Measurements from ENCODE around the gene CACNB4.

CACNB4 gene

GRCh38 chr2:151991010-151991409 is 107.8 kb downstream of the CACNB4 start:
- no peak overlapping the region for H3K4me3 ChIP-seq (replicated peaks; ENCODE audit: low read depth, low read length)
- no peak for DNase-seq (ENCODE audit: extremely low read depth, low read depth)
- TF ChIP-seq CTCF (IDR thresholded peaks at IDR 0.05; ENCODE audit: low read depth, low read length, missing control alignments), result no peak

DNA sequence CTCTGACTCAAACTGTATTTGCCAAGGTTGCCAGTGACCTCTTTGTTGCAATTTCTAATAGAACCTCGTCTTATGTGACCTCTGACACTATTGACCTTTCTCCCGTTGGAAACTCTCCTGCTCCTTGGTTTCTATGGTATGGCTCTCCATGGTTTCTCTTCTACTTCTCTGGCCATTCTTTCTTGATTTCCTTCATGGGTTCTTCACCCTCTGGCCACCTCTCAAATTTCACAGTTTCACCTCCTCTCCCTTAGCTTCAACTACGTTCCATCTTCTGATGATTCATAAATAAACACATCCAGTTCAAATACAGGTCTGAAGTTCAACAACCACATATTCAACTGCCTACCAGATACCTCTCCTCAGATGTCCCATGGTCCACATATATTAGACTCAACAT is 109.5 kb downstream of the CACNB4 start:
- TF ChIP-seq CTCF (IDR thresholded peaks at IDR 0.05; ENCODE audit: low read depth, low read length, missing control alignments), result no peak
- DNase-seq (ENCODE audit: extremely low read depth, low read depth), result no peak
- H3K4me3 ChIP-seq (replicated peaks; ENCODE audit: low read depth, low read length), result no peak overlapping the region

DNA sequence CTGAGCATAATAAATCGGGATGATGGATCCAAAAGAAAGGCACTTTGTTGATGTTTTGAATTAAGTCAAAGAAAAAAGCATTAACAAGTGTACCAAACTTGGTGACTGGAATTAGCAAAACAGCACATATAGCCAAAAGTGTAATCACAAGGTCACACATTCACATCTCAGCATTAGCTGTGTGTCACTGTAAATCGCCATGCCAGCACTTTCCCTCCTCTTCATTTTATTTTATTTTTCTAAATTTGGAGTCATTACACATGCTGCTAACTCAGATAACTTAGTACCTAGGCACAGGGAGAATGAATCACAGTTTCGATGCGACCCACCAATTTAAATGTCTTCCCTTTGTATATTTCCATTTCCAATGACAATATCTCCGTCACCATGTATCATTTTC is 111.4 kb downstream of the CACNB4 start:
- no peak for TF ChIP-seq CTCF (IDR thresholded peaks at IDR 0.05; ENCODE audit: low read depth, low read length, missing control alignments)
- no peak for DNase-seq (ENCODE audit: extremely low read depth, low read depth)
- no peak overlapping the region for H3K4me3 ChIP-seq (replicated peaks; ENCODE audit: low read depth, low read length)

DNA sequence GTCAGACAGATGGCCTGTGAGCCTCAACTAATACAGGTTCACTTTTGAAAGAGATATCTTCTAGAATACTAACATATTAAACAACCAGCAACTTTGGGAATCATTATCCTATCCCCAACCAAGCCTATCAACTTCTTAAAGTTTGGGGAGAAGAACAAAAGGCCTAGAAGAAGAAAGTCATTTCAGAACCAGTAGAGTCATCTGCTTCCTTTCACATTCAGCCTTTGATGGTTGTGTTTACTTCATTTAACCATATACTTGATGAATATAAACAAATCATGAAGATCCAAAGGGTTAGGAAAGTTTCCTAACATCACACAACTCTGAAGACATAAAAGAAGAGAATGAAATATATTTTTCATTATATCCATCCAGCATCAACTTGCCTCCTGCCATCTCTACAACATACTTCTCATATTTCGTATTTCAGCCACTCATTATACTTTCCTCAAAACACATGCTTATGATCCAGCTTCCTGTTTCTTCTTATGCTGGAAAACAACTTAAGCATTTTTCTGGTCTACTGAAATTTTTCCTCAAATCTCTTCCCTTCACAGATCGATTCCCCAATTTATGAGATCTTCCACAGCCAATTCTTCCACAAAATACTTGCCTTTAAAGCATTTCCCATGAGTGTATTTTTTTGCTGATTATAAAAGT is 114.3 kb downstream of the CACNB4 start:
- H3K4me3 ChIP-seq (replicated peaks; ENCODE audit: low read depth, low read length), result no peak overlapping the region
- no peak for DNase-seq (ENCODE audit: extremely low read depth, low read depth)
- no peak for TF ChIP-seq CTCF (IDR thresholded peaks at IDR 0.05; ENCODE audit: low read depth, low read length, missing control alignments)

DNA sequence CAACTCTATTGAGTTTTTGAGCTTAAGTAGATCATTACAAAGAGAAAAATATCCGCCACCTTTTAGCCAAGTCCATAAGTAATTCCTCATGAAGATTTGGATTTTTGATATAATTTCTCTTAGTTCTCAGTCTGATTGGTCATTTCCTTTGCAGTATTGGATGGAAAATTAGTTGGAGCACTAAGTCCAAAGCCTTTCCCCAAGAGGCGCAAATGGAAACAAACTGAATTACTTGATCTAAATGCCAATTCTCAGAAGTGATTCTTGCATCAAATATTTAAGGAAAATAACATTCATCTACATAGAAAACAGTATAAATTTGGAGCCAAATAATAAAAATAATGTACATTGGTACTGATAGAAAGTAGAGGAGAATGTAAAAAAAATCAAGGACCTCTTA is 115.6 kb downstream of the CACNB4 start:
- H3K4me3 ChIP-seq (replicated peaks; ENCODE audit: low read depth, low read length), result no peak overlapping the region
- no peak for TF ChIP-seq CTCF (IDR thresholded peaks at IDR 0.05; ENCODE audit: low read depth, low read length, missing control alignments)
- DNase-seq (ENCODE audit: extremely low read depth, low read depth), result no peak

- no peak overlapping the region for H3K4me3 ChIP-seq (replicated peaks; ENCODE audit: low read depth, low read length)
- no peak for DNase-seq (ENCODE audit: extremely low read depth, low read depth)
- no peak for TF ChIP-seq CTCF (IDR thresholded peaks at IDR 0.05; ENCODE audit: low read depth, low read length, missing control alignments)
Measured at GRCh38 chr2:151981886-151982285, 117.0 kb downstream of the CACNB4 start.

GRCh38 chr2:151979694-151980093 is 119.2 kb downstream of the CACNB4 start:
- no peak for TF ChIP-seq CTCF (IDR thresholded peaks at IDR 0.05; ENCODE audit: low read depth, low read length, missing control alignments)
- no peak for DNase-seq (ENCODE audit: extremely low read depth, low read depth)
- no peak overlapping the region for H3K4me3 ChIP-seq (replicated peaks; ENCODE audit: low read depth, low read length)
